ENCODE data around the gene SYNE3. TPM values are rescaled to one million over a fixed set of nuclear protein-coding genes. Genes with fewer than 3 reads are reported as not detected.

The SYNE3 gene
- total and polyA plus RNA-seq, 9 of the 15 experiments (the other 6 are each of a cell fraction or from before 2014, with no cell fraction given): 0.04 to 3.1 (median 0.55) TPM

DNA sequence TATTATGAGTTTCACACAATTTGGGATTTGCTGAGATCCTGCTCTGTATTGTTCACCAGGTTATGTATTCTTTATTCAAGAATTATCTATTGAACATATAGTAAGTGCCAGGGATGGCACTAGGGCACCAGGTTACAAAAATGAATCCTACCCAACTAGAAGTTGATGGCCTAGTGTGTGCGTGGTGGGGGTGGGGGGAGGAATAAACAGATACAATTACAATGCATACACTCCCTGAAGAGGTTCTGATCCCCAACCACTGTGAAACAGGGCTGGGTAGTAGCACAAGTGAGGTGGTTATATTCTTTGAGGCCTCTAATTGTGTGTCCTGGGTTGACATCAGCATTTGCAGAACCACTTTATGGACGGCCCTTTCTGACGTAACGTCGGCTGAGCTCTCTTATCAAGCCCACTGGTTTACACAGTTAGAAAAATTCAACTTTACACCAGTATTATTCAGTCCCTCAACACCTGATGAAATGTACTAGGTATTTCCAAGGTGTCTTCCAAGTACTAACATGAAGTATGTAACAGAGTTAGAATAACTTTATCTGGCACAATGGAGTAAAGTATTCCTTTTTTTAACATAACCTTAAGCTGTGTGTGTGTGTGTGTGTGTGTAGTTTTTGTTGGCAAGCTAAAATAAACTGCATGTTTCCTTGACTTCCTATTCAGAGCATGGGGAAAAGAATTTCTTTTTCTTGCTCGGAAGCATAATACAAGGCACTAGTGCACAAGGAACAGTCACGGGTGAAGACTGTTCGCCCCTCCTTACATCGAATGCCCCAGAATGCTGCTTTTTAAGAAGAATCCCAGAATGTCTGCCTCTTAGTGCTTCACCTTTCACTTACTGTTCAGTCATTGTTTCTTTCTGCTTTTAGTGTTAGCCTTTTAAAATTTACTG is 10.3 kb upstream of the SYNE3 start:
- in situ Hi-C loops (cut with MboI): loop anchor here (5.0 kb wide), 1 partner anchor 84 kb away; no protein-coding TSS in a partner anchor
- POLR2A ChIA-PET: interaction anchor here (0.5 to 1.8 kb wide), 6 partner anchors 8 to 24 kb away, joined by 3 to 5 read pairs (median 3); no protein-coding TSS in a partner anchor
- TF ChIP-seq ZNF583 (CRISPR knock-in tag; IDR thresholded peaks at IDR 0.05) (no peak), KDM1A (IDR thresholded peaks at IDR 0.05) (no peak), CBX8 (IDR thresholded peaks at IDR 0.05; ENCODE audit: borderline replicate concordance, extremely low read depth, low read depth, low read length, poor library complexity, severe bottlenecking) (no peak), ZKSCAN3 (CRISPR knock-in tag; IDR thresholded peaks at IDR 0.05) (no peak), FOXK2 (conservative IDR thresholded peaks at IDR 0.05 in 1 of 2, IDR thresholded peaks at IDR 0.05 in 1 of 2; ENCODE audit: low read depth in 2 of 2) (no peak), FOSL1 (tag; conservative IDR thresholded peaks at IDR 0.05) (no peak), ELF2 (CRISPR knock-in tag; IDR thresholded peaks at IDR 0.05) (no peak), MECOM (CRISPR knock-in tag; IDR thresholded peaks at IDR 0.05) (no peak), TOE1 (IDR thresholded peaks at IDR 0.05; ENCODE audit: borderline replicate concordance) (no peak), TOE1 (CRISPR knock-in tag; IDR thresholded peaks at IDR 0.05; ENCODE audit: borderline replicate concordance, low read depth) (no peak), PTTG1 (tag; IDR thresholded peaks at IDR 0.05; ENCODE audit: low read depth) (no peak)
- TF ChIP-seq, protein P1, sequence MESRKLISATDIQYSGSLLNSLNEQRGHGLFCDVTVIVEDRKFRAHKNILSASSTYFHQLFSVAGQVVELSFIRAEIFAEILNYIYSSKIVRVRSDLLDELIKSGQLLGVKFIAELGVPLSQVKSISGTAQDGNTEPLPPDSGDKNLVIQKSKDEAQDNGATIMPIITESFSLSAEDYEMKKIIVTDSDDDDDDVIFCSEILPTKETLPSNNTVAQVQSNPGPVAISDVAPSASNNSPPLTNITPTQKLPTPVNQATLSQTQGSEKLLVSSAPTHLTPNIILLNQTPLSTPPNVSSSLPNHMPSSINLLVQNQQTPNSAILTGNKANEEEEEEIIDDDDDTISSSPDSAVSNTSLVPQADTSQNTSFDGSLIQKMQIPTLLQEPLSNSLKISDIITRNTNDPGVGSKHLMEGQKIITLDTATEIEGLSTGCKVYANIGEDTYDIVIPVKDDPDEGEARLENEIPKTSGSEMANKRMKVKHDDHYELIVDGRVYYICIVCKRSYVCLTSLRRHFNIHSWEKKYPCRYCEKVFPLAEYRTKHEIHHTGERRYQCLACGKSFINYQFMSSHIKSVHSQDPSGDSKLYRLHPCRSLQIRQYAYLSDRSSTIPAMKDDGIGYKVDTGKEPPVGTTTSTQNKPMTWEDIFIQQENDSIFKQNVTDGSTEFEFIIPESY (CRISPR knock-in tag; IDR thresholded peaks at IDR 0.05): no peak
- TF ChIP-seq, protein P2, sequence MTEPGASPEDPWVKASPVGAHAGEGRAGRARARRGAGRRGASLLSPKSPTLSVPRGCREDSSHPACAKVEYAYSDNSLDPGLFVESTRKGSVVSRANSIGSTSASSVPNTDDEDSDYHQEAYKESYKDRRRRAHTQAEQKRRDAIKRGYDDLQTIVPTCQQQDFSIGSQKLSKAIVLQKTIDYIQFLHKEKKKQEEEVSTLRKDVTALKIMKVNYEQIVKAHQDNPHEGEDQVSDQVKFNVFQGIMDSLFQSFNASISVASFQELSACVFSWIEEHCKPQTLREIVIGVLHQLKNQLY (CRISPR knock-in tag; conservative IDR thresholded peaks at IDR 0.05): no peak

More for the DNA sequence above, 10.3 kb upstream of the SYNE3 start:
- H3K27me3 ChIP-seq (ENCODE audit: control insufficient read depth in 2 of 2, insufficient read depth in 2 of 2, low read length in 2 of 2): no peaks in the 10 kb centered on the region
- peaks cover 18% of the 10 kb centered on the region; the same call in 2 of the 3 replicates for H3K36me3 ChIP-seq (ENCODE audit: control insufficient read depth, insufficient read depth, low read length)
- intact Hi-C loops (cut with micrococcal nuclease): loop anchor here (1.0 kb wide), 1 partner anchor 84 kb away; no protein-coding TSS in a partner anchor
- H3K9ac ChIP-seq (ENCODE audit: insufficient read depth in 1 of 2, low read depth in 2 of 2, low read length in 2 of 2): peak overlapping the region; percentile 21 to 25; a peak in 1 of 4 replicates
- 0 out of 2 replicates have a peak overlapping the region, but pooled peaks have one; percentile 63 for H2AFZ ChIP-seq (ENCODE audit: low read depth, low read length)
- no peaks in the 10 kb centered on the region for H3K9me1 ChIP-seq (ENCODE audit: control insufficient read depth, insufficient read depth, low read length)
- H3K4me3 ChIP-seq: no peak overlapping the region
- WGBS (ENCODE audit: insufficient coverage, low coverage, missing lambda C conversion rate): 34% methylated on average over 9 of the region's 9 CpGs
- peak in 1 of 4 experiments; percentile 39 for DNase-seq (ENCODE audit: extremely low read depth in 1 of 4, low spot score in 3 of 4)
- peak; percentile 78 for FAIRE-seq
- BruUV-seq (replicated peaks): no TSS peak
- peaks cover 0 to 68% of the 10 kb centered on the region in 2 experiments; a peak in 3 of 5 replicates for H3K4me1 ChIP-seq (replicated peaks in 1 of 2; ENCODE audit: control insufficient read depth in 2 of 2, insufficient read depth in 2 of 2, low read length in 2 of 2)
- H3K79me2 ChIP-seq (ENCODE audit: control insufficient read depth, insufficient read depth, low read length): peaks cover 26% of the 10 kb centered on the region
- peak overlapping the region; percentile 27 for H3K4me2 ChIP-seq (ENCODE audit: insufficient read depth, low read length)
- CTCF ChIA-PET (ENCODE audit: low intra/inter-chr PET ratio): interaction anchor here (1.3 kb wide), 1 partner anchor 84 kb away, joined by 5 read pairs; no protein-coding TSS in a partner anchor
- H3K27ac ChIP-seq (ENCODE audit: extremely low read depth, low read depth, low read length): peak overlapping the region; percentile 47; the same call in 2 of the 3 replicates
- H4K20me1 ChIP-seq (replicated peaks; ENCODE audit: control insufficient read depth, insufficient read depth, low read length): peaks cover 4% of the 10 kb centered on the region; the same call in 1 of the 2 replicates
- no peaks in the 10 kb centered on the region for H3K9me3 ChIP-seq (replicated peaks; ENCODE audit: control insufficient read depth, insufficient read depth, low read depth, low read length)
- peak; percentile 13 for ATAC-seq
